CD4-positive, alpha-beta T cell treated with Interleukin-1 beta for 1 hour (primary cell): ENCODE data around the gene SPEG.

Experiments
- DNase-seq, 2 donors: peaks; one replicate each; pipeline ENCODE4 v3.0.0-alpha.2; 2020 to 2022

The SPEG gene

DNA sequence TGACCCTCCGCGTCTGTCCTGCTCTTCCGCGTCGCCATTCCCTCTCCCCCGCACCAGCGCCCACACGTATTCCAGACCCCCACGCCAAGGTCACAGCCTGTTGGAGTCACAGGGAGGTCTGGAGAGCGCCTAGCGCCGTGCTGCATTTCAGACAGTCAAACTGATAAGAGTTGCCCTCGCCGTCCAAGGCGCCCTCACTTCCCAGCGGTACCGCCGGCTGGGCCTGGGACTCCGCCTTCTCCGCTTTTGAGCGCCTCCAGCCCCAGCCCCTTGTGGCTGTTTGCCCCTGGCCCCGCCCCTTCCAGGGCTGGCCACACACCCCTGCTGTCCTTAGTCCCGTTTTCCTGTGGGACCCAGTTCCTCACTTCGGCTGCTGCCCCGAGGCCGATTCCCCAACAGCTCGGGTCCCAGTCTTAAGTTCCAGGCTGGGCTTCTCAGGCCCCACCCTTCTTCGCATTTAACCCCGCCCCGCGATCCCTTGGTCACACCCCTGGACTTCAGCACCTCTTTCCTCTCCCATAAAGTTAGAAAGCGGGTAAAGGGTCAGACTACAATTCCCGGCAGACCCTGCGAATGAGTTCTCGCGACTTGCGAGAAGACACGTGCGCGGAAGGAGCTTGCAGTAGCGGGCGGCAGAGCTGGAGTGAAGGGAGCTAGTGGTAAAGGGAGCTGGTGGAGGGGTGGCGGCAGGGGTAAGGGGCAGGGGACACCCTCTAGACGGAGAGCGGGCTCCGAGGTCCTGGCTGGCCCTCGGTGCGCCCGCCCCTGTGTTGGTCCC lies 63.8 kb downstream of the SPEG start, which contains the start of gene GMPPA:
TSS of gene GMPPA (plus strand) at position 612 of the 778 bp plus-strand sequence. CDS start 1,085 bp downstream, outside the sequence.
- peak; percentile 96 for DNase-seq

DNA sequence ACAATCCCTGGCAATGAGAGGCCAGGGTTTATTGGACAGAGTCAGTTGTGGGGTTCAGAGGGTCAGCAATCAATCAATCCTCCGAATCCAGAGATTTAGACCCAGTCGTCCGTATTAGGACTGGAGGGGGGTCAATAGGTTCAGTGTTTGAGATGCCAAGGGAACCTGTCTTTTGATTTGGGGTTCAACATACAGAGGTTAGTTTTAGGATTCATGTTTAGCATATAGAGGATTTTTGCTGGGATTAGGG lies 64.3 kb downstream of the SPEG start:
- DNase-seq = no peak

DNA sequence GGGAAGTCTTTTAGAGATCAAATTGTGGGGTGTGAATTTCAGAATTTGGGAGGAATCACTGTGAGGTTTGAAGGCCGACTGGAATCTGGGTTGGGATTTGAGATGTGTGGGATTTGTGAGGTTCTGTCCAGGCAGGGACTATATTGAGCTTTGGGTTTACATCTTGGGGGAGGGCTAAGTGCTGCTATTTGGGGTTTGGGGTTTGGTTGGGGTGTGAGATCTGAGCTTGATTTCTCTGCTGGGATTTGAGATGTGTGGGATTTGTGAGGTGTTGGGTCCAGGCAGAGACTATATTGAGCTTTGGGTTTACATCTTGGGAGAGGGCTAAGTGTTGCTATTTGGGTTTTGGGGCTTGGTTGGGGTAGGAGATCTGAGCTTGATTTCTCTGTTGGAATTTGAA lies 64.9 kb downstream of the SPEG start:
- DNase-seq = no peak

DNA sequence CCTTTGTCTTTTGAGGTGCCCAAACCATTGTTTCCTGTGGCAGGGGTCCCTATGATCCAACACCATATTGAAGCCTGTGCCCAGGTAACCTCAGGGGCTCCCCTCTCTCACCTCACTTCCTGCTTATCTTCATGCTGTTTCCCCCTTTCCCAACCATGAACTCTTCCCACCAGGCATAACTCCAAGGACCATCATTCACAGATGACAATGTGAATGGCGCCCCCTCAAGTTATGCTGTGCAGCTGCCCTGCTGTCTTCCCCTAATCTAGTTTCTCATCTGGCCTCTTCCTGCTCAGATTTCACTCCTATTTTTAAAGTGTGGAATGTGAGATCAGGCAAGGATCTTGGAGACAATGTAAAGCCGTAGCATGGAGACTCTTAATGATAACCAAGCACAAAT lies 65.5 kb downstream of the SPEG start:
- no peak for DNase-seq

DNA sequence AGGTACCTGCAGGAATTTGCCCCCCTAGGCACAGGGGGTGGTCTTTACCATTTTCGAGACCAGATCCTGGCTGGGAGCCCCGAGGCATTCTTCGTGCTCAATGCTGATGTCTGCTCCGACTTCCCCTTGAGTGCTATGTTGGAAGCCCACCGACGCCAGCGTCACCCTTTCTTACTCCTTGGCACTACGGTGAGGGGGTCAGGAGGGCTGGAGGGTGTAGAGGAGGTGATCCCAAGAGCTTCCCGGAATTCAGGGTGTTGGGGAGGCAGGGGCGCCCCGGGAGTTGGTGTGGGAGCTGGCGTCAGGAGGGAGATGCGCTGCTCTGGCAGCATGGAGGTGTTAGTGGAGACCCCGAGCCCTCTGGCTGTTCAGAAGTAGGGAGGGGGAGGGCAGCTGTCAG lies 67.2 kb downstream of the SPEG start:
- DNase-seq = no peak

DNA sequence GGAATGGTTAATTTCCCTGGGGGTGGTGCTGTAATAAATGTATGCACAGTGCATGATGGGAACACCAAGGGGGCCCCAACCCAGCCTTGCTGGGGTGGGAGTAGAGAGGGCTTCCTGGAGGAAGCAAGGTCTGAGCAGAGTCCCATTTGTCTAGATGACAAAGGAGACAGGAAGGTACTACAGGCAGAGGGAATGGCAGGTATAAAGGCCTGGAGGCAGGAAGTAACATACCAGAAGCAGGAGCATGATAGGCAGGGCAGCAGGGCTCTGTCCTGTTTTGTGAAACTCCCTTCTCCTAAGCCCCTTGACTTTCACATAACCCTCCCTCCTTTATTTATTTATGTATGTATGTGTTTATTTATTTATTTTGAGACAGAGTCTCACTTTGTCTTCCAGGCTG lies 68.0 kb downstream of the SPEG start:
- DNase-seq = no peak

DNA sequence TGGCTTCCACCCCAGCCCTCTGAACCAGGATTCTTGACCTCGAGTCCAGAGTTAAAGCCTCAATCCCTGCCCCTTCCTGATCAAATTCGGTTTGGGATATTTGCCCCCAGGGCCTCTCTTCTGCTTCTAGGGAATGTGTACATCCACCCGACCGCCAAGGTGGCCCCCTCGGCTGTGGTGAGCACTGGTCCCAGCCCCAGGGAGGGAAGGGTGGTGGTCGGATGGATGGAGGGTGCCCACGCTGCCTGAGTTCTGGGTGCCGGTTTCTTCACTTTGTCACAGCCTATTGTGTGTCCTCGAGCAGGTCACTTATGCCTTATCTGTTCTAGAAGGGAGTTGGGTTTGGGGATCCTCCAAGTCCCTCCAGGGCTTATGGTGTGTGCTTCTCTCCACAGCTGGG lies 70.9 kb downstream of the SPEG start:
- DNase-seq = no peak

DNA sequence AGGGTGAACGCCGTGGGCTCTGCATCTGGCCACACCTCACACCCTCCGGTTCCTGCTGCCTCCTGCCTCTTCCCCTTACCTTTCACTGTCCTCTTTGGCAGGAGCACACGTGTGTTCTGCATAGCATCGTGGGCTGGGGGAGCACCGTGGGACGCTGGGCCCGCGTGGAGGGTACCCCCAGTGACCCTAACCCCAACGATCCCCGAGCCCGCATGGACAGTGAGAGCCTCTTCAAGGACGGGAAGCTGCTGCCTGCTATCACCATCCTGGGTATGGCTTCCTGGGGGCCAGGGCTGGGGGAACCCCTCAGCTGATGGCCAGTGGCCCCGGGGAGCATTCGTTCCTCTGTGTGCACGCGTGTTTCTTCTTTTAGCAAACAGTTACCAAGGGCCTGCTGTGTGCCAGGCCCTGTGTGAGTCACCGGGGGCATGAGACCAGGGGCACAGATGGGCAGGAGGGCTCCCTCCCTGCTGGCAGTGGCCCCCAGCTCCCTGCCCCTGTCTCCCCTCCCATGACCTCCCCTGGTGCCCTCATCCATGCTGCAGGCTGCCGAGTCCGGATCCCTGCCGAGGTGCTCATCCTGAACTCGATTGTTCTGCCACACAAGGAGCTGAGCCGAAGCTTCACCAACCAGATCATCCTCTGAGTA lies 71.6 kb downstream of the SPEG start:
- DNase-seq = no peak

DNA sequence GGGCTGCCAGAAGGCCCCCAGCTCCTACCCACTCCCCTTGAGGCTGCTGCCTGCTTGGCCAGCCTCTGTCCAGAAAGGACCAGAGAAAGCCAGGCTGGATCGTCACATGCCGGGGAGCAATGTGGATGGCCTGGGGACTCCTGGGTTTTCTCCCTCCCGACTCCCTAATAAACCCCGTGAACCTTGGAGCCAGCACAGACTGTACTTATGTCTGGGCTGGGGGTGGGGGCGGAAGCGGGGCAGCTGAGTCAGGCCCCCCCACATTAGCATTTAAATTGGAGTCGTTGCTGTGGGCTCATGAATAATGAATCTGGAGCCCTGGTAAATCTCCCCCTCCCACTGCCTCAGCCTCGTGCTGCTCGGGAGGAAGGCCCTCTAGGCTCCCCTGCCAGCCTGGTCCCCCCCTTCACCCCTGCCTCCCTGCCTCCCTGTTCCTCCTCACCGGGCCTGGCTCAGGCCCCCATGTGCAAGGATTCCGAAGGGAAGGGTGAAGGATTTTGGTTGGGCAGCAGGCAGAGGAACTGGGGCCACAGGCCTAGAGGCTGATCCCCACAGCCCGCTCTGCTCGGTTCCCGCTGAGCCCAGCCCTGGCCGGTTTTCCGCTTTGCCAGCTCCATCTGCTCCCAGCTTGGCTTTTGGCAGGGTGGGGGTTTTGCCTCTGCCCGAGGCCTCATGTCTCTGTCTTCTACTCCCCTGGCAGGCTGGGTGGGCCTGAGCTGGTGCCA lies 72.3 kb downstream of the SPEG start:
- DNase-seq = no peak

DNA sequence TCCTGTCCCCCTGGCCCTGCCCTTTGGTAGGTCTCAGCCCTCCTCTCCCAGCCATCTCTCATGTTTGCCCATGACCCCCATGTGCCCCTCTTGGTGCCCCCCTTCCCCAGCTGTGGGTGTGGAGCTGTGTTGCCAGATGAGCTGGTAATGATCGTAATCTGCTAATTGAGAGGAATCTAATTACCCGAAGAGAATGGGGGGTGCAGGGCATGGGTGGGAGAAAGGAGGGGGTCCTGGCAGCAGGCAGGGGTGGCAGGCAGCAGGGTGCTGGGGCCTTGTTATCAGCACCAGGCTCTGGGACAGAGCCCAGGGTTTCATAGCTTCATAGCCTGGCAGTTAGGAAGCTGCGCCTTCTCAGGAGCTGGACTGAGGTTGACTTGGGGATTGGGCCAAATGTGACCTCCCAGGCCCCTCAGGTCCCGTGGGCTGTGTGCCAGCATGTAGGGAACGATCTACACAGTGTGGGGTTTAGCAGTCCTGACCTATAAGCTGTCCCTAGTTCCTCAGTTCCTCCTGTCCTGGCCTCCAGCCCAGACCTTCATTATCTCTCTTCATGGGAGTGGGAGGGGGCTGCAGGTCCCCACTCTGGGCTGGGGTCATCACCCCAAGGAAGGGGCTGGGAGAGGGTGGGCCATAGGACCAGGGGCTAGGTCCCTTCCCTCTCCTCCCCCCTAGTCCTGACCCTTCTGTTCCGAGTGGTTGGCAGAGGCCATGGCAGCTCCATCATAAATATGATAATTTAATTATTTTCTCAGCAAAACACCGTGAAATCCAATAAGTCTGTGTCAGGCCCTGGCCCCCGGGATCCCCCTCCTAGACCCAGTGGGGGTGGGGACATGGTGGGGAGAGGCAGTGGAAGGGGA lies 73.2 kb downstream of the SPEG start:
- no peak for DNase-seq

DNA sequence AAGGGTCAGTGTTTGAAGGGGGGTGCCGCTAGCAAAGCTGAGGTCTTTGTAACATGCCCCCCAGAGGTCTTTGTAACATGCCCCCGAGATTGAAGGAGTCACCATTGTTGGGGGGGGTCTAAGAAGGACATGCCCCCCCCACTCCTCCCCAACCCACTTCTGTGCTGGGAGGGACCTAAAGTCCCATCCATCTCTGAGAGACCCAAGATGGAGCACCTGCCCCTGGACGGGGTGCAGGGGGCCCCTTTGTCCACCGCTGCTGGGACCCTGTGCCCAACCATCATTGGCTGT lies 73.7 kb downstream of the SPEG start:
- DNase-seq = no peak

DNA sequence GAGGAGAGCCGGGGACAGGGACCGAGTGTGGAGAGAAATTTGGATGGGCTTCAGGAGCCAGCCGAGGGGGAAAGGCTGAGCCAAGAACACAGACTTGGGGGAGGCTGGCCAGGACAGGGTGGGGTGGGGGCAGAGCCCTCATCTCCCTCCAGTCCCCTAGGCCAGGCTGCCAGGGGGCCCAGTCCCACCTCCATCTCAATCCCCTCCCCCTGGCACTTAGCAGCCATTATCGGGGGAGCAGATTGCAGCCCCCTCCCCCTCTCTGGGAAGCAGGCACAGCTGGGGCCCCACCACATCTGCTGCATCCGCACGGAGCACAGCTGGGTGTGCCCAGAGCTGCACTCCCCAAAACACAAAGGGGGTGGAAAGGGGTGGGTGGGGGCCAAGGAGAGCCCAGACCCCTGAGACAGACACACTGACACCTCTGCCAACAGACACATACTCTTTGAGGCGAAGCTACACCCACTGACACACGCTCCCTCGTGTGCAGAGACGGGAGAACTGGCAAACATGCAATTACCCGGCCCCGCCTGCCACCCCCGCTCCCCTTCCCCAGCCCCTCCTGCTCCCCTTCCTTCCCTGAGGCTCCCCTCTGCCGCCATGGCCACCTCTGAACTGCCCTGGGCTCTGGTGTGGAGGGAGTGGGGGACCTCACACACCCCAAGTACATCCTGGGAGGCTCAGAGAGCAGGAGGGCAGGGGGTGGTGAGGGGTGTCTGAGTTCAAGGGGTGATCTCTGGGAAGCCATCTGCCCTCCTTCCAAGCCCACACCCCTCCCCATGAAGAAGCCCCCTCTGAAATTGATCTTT lies 74.5 kb downstream of the SPEG start:
- DNase-seq = no peak

DNA sequence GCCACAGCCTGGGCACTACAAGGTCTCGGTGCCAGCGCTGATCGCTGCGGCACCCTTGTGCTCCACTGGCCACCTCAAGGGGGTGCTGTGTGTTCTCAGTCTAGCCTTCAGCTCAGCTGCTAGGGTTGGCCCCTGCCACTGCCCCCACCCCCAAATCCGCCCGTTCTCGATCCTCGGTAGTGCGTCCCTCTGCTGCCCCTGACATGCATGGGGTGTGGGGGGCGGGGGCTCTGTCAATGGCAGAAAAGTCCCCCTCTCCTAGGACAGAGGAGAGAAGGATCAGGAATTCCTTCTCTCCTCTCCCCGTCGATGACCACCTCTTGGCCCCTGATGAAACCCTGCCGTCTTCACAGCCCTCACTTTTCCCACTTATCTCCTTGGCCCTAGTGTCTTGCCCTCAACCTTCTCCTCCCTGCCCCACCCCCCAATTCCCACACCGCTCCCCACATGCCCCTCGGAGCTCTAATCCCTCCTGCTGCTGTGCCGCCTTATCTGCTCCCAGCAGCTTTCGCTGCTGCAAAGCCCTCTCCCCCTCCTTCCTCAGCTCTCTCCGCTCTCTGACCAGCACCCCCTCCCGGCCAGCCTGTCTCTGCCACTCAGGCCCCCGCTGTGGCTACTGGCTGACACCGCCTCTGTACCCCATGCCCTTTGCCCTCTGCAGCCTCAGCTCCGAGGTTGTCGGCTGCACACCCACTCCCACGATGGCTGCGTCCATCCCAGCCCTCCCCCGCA lies 75.3 kb downstream of the SPEG start:
- DNase-seq = peak; percentile 29 to 39

DNA sequence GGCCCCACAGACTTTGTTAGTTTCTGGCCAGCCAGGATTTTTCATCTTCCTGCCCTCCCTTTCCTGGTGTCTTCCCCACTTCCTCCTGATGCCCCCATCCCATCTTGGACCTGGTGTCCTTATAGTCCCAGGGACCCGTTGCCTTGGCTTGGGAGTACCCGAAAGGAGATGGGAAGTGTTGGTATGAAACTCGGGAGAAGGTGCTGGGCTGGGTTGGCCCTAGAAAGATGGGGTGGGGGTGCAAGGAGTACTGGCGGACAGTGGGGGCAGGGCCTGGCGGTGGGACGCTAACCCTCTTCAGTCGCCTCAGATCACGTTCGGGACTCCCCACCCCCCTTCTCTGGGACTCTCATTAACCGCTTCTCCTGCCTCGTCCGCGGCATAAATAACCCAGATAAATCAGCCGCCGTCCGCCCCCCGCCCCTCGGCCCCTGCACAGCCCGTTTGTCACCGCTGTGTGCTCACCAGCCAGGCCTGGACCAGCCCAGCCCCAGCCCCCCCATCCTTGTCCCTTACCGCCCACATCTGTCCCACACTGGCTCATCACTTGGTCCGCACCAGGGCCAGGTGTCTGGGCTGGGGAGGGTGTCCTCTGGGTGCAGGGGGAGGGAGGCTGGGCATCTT lies 76.0 kb downstream of the SPEG start:
- no peak for DNase-seq

DNA sequence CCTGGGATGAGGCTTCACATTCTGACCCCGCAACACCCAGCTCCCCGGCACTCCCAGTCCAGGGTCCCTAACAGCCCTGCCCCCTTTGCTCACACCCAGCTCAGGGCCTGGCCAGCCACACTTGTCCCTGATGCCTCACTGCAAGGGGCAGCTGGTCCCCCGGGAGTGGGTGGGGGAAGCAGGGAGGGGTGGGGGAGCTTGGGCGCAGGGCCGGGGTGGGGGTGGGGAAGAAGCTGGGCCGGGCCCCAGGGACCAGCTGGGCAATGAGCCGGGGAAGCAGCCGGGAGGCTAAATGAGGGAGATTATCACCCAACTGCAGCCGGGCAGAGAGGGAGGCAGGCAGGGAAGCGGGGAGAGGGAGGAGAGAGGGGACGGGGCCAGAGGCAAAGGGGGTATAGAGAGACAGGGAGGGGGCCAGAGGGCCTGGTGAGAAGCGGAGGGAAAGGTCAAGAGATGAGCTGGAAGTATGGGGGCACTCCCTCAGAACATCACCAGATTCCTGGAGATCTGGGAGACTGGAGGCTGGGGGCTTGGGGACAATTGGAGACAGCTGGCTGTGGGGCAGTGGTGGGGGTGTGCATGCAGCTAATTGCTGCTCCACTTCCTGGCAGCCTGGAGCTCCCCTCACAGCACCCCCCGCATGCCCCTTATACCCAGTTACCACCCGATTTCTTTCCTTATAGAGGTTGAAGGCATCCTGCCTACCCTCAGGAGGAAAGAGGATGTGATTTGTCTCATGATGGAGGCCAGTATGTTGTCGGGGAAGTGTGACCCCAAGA lies 77.1 kb downstream of the SPEG start:
- DNase-seq = no peak

DNA sequence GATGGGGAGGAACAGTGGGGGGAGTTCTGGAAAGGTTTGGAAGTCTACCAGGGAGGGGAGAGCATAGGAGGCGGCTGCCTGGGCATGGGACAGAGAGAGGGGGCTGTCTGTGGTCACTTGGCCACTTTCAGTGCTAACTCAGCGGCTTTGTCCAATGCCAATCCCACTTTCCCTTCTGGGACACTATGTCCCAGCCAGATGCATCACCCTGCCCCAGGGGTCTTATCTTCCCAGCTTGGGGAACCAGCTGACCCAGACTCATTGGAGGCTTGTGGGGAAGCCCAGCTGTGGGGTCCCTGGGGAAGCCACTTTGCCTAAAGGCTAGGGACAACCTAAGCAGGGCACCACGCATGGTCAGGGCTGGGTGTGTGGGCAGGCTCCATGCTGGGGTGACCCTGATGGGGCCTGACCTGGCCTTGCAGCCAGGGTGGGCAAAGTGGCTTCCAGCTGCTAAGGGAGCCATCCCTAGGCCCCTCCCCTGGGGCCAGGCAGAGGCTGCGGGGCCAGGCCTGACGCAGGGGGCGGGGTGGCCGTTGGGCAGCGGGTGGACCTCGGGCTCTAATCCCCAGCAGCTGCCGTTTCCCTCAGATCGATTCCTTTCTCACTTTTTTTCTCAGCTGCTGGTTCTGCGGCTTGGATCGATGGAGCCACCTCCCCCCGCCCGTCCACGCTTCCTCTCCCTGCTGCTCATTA lies 78.0 kb downstream of the SPEG start:
- no peak for DNase-seq

DNA sequence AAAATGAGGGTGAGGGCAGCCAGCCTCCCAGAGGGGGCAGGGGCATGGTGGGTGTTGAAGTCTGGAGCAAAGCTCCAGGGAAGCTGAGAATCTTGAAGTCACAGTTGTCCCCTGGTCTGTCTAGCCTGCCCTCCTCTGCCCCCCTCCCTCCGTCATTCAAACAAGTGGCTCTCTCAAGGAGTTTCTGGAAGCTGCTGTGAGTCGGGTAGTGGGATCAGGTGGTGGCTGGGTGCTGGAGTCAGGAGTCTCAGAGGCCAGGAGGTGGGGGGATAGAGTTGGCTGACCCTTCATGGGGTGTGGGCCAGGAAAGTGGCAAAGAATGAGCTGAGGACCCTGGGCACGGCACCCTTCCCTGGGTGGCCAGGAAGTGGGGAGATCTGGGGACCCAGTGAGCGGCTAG lies 79.1 kb downstream of the SPEG start:
- no peak for DNase-seq

DNA sequence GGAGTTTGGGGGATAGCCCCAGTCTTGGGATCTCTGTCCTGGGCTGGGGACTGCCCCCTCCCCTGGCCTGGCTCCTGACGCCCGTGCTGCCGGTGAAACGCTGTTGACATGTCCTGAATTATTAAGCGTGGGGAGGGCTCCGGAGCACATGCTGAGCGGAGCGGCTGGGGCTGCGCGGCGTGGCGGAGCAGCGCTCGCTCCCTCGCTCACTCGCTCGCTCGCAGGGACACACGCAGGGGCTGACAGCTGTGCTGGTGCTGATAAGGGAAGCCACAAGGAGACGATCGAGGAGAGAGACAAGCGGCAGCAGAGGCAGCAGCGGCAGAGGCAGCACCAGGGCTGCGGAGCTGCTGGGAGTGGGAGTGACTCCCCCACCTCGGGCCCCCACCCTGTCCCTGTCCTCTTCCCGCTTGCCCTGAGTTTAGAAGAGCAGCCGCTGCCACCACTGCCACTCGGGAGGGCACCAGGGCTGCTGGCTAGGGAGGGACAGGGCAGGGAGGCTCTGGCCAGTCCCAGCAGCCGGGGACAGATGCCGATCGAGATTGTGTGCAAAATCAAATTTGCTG lies 79.6 kb downstream of the SPEG start, which contains the start of gene ASIC4:
TSS of gene ASIC4 (plus strand) at position 287 of the 566 bp plus-strand sequence. CDS start at position 530, 243 bp downstream.
- no peak for DNase-seq

DNA sequence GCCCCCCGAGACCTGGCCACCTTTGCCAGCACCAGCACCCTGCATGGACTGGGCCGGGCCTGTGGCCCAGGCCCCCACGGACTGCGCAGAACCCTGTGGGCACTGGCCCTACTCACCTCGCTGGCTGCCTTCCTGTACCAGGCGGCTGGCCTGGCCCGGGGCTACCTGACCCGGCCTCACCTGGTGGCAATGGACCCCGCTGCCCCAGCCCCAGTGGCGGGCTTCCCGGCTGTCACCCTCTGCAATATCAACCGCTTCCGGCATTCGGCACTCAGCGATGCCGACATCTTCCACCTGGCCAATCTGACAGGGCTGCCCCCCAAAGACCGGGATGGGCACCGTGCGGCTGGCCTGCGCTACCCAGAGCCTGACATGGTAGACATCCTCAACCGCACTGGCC lies 80.2 kb downstream of the SPEG start:
- no peak for DNase-seq
